Endodermal cell (in vitro differentiated cells): ENCODE data around the gene ZNF398. TPM values are rescaled to one million over a fixed set of nuclear protein-coding genes. Genes with fewer than 3 reads are reported as not detected.
A peak's percentile ranks its signal among the peaks of the same experiment; 100 is the strongest.

ENCODE experiments used
- DNase-seq: peaks from one replicate; pipeline ENCODE4 v3.0.0-alpha.2; 2017
- H3K27ac ChIP-seq: 2 replicates; pipeline ENCODE4 v1.5.1; 2013; ENCODE audit warnings: mild to moderate bottlenecking, low read depth, low read length, moderate library complexity
- H3K27me3 ChIP-seq: 2 replicates; pipeline ENCODE4 v1.6.1; 2013; ENCODE audit warnings: mild to moderate bottlenecking, low read length, moderate library complexity; ENCODE audit not compliant: insufficient read depth, control insufficient read depth, poor library complexity, severe bottlenecking
- H3K36me3 ChIP-seq: 2 replicates; pipeline ENCODE4 v1.7.0; 2013; ENCODE audit warnings: mild to moderate bottlenecking, low read length, moderate library complexity; ENCODE audit not compliant: control insufficient read depth, insufficient read depth
- H3K4me1 ChIP-seq: one replicate; pipeline ENCODE4 v1.7.0; 2013; ENCODE audit warnings: low read length; ENCODE audit not compliant: control insufficient read depth, insufficient read depth
- H3K4me3 ChIP-seq: 2 replicates; pipeline ENCODE4 v1.5.1; 2013; ENCODE audit warnings: mild to moderate bottlenecking, low read length, moderate library complexity
- H3K9ac ChIP-seq: 2 replicates; pipeline ENCODE4 v1.6.1; 2013; ENCODE audit warnings: mild to moderate bottlenecking, low read length, moderate library complexity; ENCODE audit not compliant: poor library complexity, severe bottlenecking; ENCODE audit errors: extremely low read depth
- H3K9me3 ChIP-seq: 2 replicates; pipeline ENCODE4 v1.6.1; 2013; ENCODE audit warnings: mild to moderate bottlenecking, low read length, moderate library complexity; ENCODE audit not compliant: control insufficient read depth
- H3K27ac Mint-ChIP-seq: 2 replicates; pipeline ENCODE4 v1.8.0; 2020; ENCODE audit warnings: mixed read lengths
- H3K27me3 Mint-ChIP-seq: 2 replicates; pipeline ENCODE4 v1.8.0; 2021; ENCODE audit warnings: mild to moderate bottlenecking, mixed read lengths; ENCODE audit not compliant: insufficient read depth
- H3K36me3 Mint-ChIP-seq: 2 replicates; pipeline ENCODE4 v1.8.0; 2020; ENCODE audit warnings: low read depth, mixed read lengths
- H3K4me1 Mint-ChIP-seq: 2 replicates; pipeline ENCODE4 v1.8.0; 2020; ENCODE audit warnings: mixed read lengths
- H3K4me3 Mint-ChIP-seq: 2 replicates; pipeline ENCODE4 v1.8.0; 2020; ENCODE audit warnings: mild to moderate bottlenecking, moderate library complexity, mixed read lengths
- H3K9me3 Mint-ChIP-seq: 2 replicates; pipeline ENCODE4 v1.8.0; 2020; ENCODE audit warnings: mild to moderate bottlenecking, mixed read lengths
- CTCF ChIP-seq: fragments of 200-600 bp; sonication (generic); conservative IDR thresholded peaks from 2 replicates; pipeline ENCODE4 v1.5.0; 2021; ENCODE audit warnings: antibody characterized with exemption, mild to moderate bottlenecking
- WGBS, 2 experiments: methylation state at CpG; one replicate each; pipeline versions ENCODE4 v1.1.5 to v1.1.7; 2013; ENCODE audit warnings: missing lambda C conversion rate in 2 of 2, mixed read lengths in 1 of 2; ENCODE audit not compliant: insufficient coverage in 1 of 2, insufficient read length in 1 of 2; 5-methylcytosine and 5-hydroxymethylcytosine counted together
- total RNA-seq, 2 donors: library from RNA; stranded (reverse); fragmentation: NEBNext Ultra II Directional in 1 of 2; extraction: Animal tissue kit (Norgen Biotek cat#: 25700) in 1 of 2; gene quantifications; 2 replicates in 1 of 2; 3 replicates in 1 of 2; pipeline ENCODE4 v1.2.1, GENCODE V29; 2021

The ZNF398 gene
- total RNA-seq, 2 donors from 2014 or later, result 13.4 to 21.2 TPM

- Histone ChIP-seq H3K9ac (no peak overlapping the region), H3K9me3 (no peaks in the 10 kb centered on the region), H3K27me3 (no peaks in the 10 kb centered on the region), H3K36me3 (peaks cover 19% of the 10 kb centered on the region), H3K27ac (no peak overlapping the region), H3K4me3 (no peak overlapping the region), H3K4me1 (no peaks in the 10 kb centered on the region)
- peaks cover 51% of the 10 kb centered on the region for H3K36me3 Mint-ChIP-seq
- WGBS, 2 experiments, result 96 to 100% methylated on average over 3 to 35 of the region's 39 CpGs
- H3K27ac Mint-ChIP-seq, result no peak overlapping the region
- no peak overlapping the region for H3K4me3 Mint-ChIP-seq
- no peak for DNase-seq
- no peaks in the 10 kb centered on the region for H3K27me3 Mint-ChIP-seq
- TF ChIP-seq CTCF, result no peak
- H3K4me1 Mint-ChIP-seq, result no peaks in the 10 kb centered on the region
- no peaks in the 10 kb centered on the region for H3K9me3 Mint-ChIP-seq
Observed at GRCh38 chr7:149223761-149224160, 76.5 kb downstream of the ZNF398 start.

- H3K4me3 Mint-ChIP-seq, result no peak overlapping the region
- H3K27me3 Mint-ChIP-seq, result no peaks in the 10 kb centered on the region
- no peaks in the 10 kb centered on the region for H3K4me1 ChIP-seq
- no peaks in the 10 kb centered on the region for H3K9me3 Mint-ChIP-seq
- no peak overlapping the region for H3K27ac Mint-ChIP-seq
- no peaks in the 10 kb centered on the region for H3K27me3 ChIP-seq
- H3K9ac ChIP-seq, result no peak overlapping the region
- no peak overlapping the region for H3K4me3 ChIP-seq
- TF ChIP-seq CTCF, result no peak
- H3K9me3 ChIP-seq, result no peaks in the 10 kb centered on the region
- H3K36me3 Mint-ChIP-seq, result peaks cover 45% of the 10 kb centered on the region
- no peak for DNase-seq
- peaks cover 14% of the 10 kb centered on the region for H3K36me3 ChIP-seq
- 95 to 97% methylated on average over 29 to 37 of the region's 37 CpGs for WGBS, 2 experiments
- no peaks in the 10 kb centered on the region for H3K4me1 Mint-ChIP-seq
- H3K27ac ChIP-seq, result no peak overlapping the region
Observed at GRCh38 chr7:149224352-149224751, 77.1 kb downstream of the ZNF398 start.

GRCh38 chr7:149225106-149225505 lies 77.9 kb downstream of the ZNF398 start:
- H3K36me3 Mint-ChIP-seq, result peaks cover 38% of the 10 kb centered on the region
- Histone ChIP-seq H3K9ac (no peak overlapping the region), H3K9me3 (no peaks in the 10 kb centered on the region), H3K27me3 (no peaks in the 10 kb centered on the region), H3K4me1 (no peaks in the 10 kb centered on the region), H3K27ac (no peak overlapping the region), H3K36me3 (peaks cover 14% of the 10 kb centered on the region), H3K4me3 (no peak overlapping the region)
- no peak for DNase-seq
- H3K4me1 Mint-ChIP-seq, result no peaks in the 10 kb centered on the region
- H3K9me3 Mint-ChIP-seq, result no peaks in the 10 kb centered on the region
- no peak for TF ChIP-seq CTCF
- H3K4me3 Mint-ChIP-seq, result no peak overlapping the region
- no peaks in the 10 kb centered on the region for H3K27me3 Mint-ChIP-seq
- 98% methylated on average over 9 to 19 of the region's 19 CpGs for WGBS, 2 experiments
- peak overlapping the region; percentile 19 for H3K27ac Mint-ChIP-seq
